SK-N-SH (cell line): ENCODE results near the gene KRTAP5-4. TPM values are rescaled to one million over a fixed set of nuclear protein-coding genes. Genes with fewer than 3 reads are reported as not detected.
"Not testable (repeated sequence)": the region's sequence is repeated elsewhere in the genome, so short reads cannot be mapped to it uniquely, and the experiment has no call there.

Source experiments
- CTCF ChIA-PET: fragments of 300-600, 350-600 bp; formaldehyde crosslinking; extraction: SDS; loops from one replicate; lab custom pipeline; 2021; lab: Yijun Ruan, JAX
- POLR2A ChIA-PET: fragments of 350-600 bp; sonication (Branson Sonifier 250); formaldehyde crosslinking; extraction: SDS; loops from one replicate; lab custom pipeline; 2020; ENCODE audit warnings: antibody characterized with exemption, inconsistent platforms; lab: Yijun Ruan, JAX
- DNase-seq: peaks from one replicate; pipeline ENCODE4 v3.0.0; 2012
- H2AFZ ChIP-seq: fragments of 200-600 bp; sonication (generic); 2 replicates; pipeline ENCODE4 v1.8.1; 2016; ENCODE audit warnings: antibody characterized with exemption, mild to moderate bottlenecking, low read depth
- H3F3A ChIP-seq: fragments of 200-600 bp; sonication (generic); replicated peaks from 2 replicates; pipeline ENCODE3; 2016; ENCODE audit warnings: antibody characterized with exemption, mild to moderate bottlenecking; ENCODE audit not compliant: insufficient read depth
- H3K27ac ChIP-seq, 2 experiments: fragments of 200-500 bp in 1 of 2; fragments of 200-600 bp in 1 of 2; sonication (Bioruptor generic) in 1 of 2; sonication (generic), shearing (Covaris generic) in 1 of 2; 2 replicates each; pipeline versions ENCODE4 v1.5.1 to v1.6.1; 2014 to 2016; ENCODE audit warnings: low read depth in 2 of 2, inconsistent platforms in 1 of 2, low read length in 1 of 2, mild to moderate bottlenecking in 1 of 2, mixed read lengths in 1 of 2
- H3K27me3 ChIP-seq: fragments of 200-600 bp; sonication (generic), shearing (Covaris generic); 2 replicates; pipeline ENCODE4 v1.6.1; 2016; ENCODE audit warnings: mixed run types; ENCODE audit not compliant: insufficient read depth
- H3K36me3 ChIP-seq, 2 experiments: fragments of 200-500 bp in 1 of 2; fragments of 200-600 bp in 1 of 2; sonication (Bioruptor generic) in 1 of 2; sonication (generic) in 1 of 2; replicated peaks in 1 of 2; 2 replicates each; pipeline versions ENCODE3 to v1.5.1; 2014 to 2016; ENCODE audit warnings: low read length in 1 of 2, mild to moderate bottlenecking in 1 of 2; ENCODE audit not compliant: insufficient read depth in 2 of 2, control insufficient read depth in 1 of 2
- H3K4me1 ChIP-seq, 2 experiments: fragments of 200-500 bp in 1 of 2; fragments of 200-600 bp in 1 of 2; sonication (Bioruptor generic) in 1 of 2; sonication (generic), shearing (Covaris generic) in 1 of 2; 2 replicates each; pipeline versions ENCODE4 v1.5.1 to v1.6.1; 2014 to 2016; ENCODE audit warnings: low read depth in 1 of 2, low read length in 1 of 2, mixed run types in 1 of 2; ENCODE audit not compliant: insufficient read depth in 2 of 2, control insufficient read depth in 1 of 2
- H3K4me2 ChIP-seq: fragments of 200-600 bp; sonication (generic), shearing (Covaris generic); 2 replicates; pipeline ENCODE4 v1.6.1; 2017; ENCODE audit warnings: mixed run types
- H3K4me3 ChIP-seq, 2 experiments: fragments of 200-500 bp in 1 of 2; fragments of 200-600 bp in 1 of 2; sonication (Bioruptor generic) in 1 of 2; sonication (generic), shearing (Covaris generic) in 1 of 2; 2 replicates each; pipeline versions ENCODE4 v1.5.1 to v1.8.1; 2014 to 2016; ENCODE audit warnings: low read depth in 2 of 2, inconsistent platforms in 1 of 2, low read length in 1 of 2, mild to moderate bottlenecking in 1 of 2, mixed read lengths in 1 of 2, moderate library complexity in 1 of 2
- H3K79me2 ChIP-seq: fragments of 200-600 bp; sonication (generic); 2 replicates; pipeline ENCODE4 v1.8.1; 2017; ENCODE audit warnings: mild to moderate bottlenecking; ENCODE audit not compliant: insufficient read depth
- H3K9ac ChIP-seq: fragments of 200-600 bp; sonication (generic); 2 replicates; pipeline ENCODE4 v1.6.1; 2017; ENCODE audit warnings: mixed run types
- H3K9me2 ChIP-seq: fragments of 200-600 bp; sonication (generic); 2 replicates; pipeline ENCODE4 v1.6.1; 2017; ENCODE audit warnings: mixed run types
- H3K9me3 ChIP-seq: fragments of 200-600 bp; sonication (generic); 2 replicates; pipeline ENCODE4 v1.6.1; 2017; ENCODE audit warnings: mixed run types, mild to moderate bottlenecking, moderate library complexity
- H4K20me1 ChIP-seq: fragments of 200-600 bp; sonication (generic); 2 replicates; pipeline ENCODE4 v1.6.1; 2017; ENCODE audit warnings: mild to moderate bottlenecking, mixed run types; ENCODE audit not compliant: insufficient read depth
- FOXM1 ChIP-seq: IDR thresholded peaks from 2 replicates; pipeline ENCODE4 v1.4.0; 2012; ENCODE audit warnings: low read depth, mild to moderate bottlenecking
- IRF3 ChIP-seq: fragments of 150-350 bp; IDR thresholded peaks from 2 replicates; pipeline ENCODE4 v1.6.1; 2016; ENCODE audit warnings: mild to moderate bottlenecking, low read depth, low read length
- RAD21 ChIP-seq: IDR thresholded peaks from 2 replicates; pipeline ENCODE4 v1.6.1; 2012; ENCODE audit warnings: mild to moderate bottlenecking, low read length
- USF1 ChIP-seq: IDR thresholded peaks from 2 replicates; pipeline ENCODE4 v1.4.0; 2012; ENCODE audit warnings: low read depth, borderline replicate concordance
- YY1 ChIP-seq: IDR thresholded peaks from 2 replicates; pipeline ENCODE4 v1.4.0; 2012; ENCODE audit warnings: low read depth, mild to moderate bottlenecking
- WGBS: methylation state at CpG from one replicate; pipeline ENCODE4 v1.1.6; 2017; ENCODE audit warnings: low lambda C conversion rate; 5-methylcytosine and 5-hydroxymethylcytosine counted together
- polyA plus RNA-seq, 3 experiments: library from polyadenylated mRNA; depleted of rRNA; stranded (reverse); fragments of >200 nt; gene quantifications; 2 replicates each; pipeline ENCODE4 v1.2.3, GENCODE V29; 2012

Gene KRTAP5-4
- polyA plus RNA-seq, 1 of the 3 experiments (the other 2 are of a cell fraction), result not detected

- DNase-seq, result no peak
- Histone ChIP-seq H3K9me2 (no peaks in the 10 kb centered on the region), H3K4me1 (no peaks in the 10 kb centered on the region), H3F3A (no peaks in the 10 kb centered on the region), H3K9ac (no peak overlapping the region), H3K4me2 (no peak overlapping the region), H4K20me1 (no peaks in the 10 kb centered on the region), H3K27ac (no peak overlapping the region), H3K36me3 (no peaks in the 10 kb centered on the region), H3K4me3 (no peak overlapping the region), H2AFZ (no peak overlapping the region), H3K79me2 (no peaks in the 10 kb centered on the region), H3K9me3 (no peaks in the 10 kb centered on the region), H3K27me3 (peaks cover 22% of the 10 kb centered on the region)
- 50% methylated on average over 5 of the region's 5 CpGs for WGBS
- CTCF ChIA-PET, result interaction anchor here (1.0 to 1.7 kb wide), 2 partner anchors 27 to 54 kb away, joined by 3 to 6 read pairs; no protein-coding TSS in a partner anchor
- POLR2A ChIA-PET, result no interaction called here
- TF ChIP-seq FOXM1 (no peak), RAD21 (no peak), YY1 (no peak), USF1 (no peak)
These were observed 21.3 kb downstream of the KRTAP5-4 start for GRCh38 chr11:1600626-1601025.

- Histone ChIP-seq H3K27ac (no peak overlapping the region), H3K79me2 (no peaks in the 10 kb centered on the region), H3K27me3 (peaks cover 22% of the 10 kb centered on the region), H3K4me1 (no peaks in the 10 kb centered on the region), H3K9me3 (no peaks in the 10 kb centered on the region), H4K20me1 (no peaks in the 10 kb centered on the region), H2AFZ (no peak overlapping the region), H3K4me2 (no peak overlapping the region), H3K9me2 (no peaks in the 10 kb centered on the region), H3K9ac (no peak overlapping the region), H3K4me3 (no peak overlapping the region), H3F3A (no peaks in the 10 kb centered on the region), H3K36me3 (no peaks in the 10 kb centered on the region)
- 30% methylated on average over 6 of the region's 6 CpGs for WGBS
- DNase-seq, result no peak
- no peak for TF ChIP-seq IRF3
- ChIA-PET POLR2A (no interaction called here), CTCF (interaction anchor here (1.2 to 3.9 kb wide), 4 partner anchors 24 to 52 kb away, joined by 4 to 45 read pairs (median 6); partner anchors contain the start of gene KRTAP5-5)
These were observed 23.1 kb downstream of the KRTAP5-4 start for GRCh38 chr11:1598816-1599215.

GRCh38 chr11:1598406-1598805, 23.5 kb downstream of the KRTAP5-4 start:
- H3K9me2 ChIP-seq, H3K9me3 ChIP-seq, H3F3A ChIP-seq, H3K4me3 ChIP-seq, POLR2A ChIA-PET, H3K27ac ChIP-seq, H2AFZ ChIP-seq, H3K9ac ChIP-seq, H4K20me1 ChIP-seq, H3K4me2 ChIP-seq, H3K4me1 ChIP-seq, H3K79me2 ChIP-seq, H3K36me3 ChIP-seq, DNase-seq: not testable (repeated sequence)
- 25% methylated on average over 3 of the region's 3 CpGs for WGBS
- CTCF ChIA-PET, result interaction anchor here (1.2 to 3.9 kb wide), 5 partner anchors 23 to 52 kb away, joined by 3 to 45 read pairs (median 5); partner anchors contain the start of gene KRTAP5-5
- H3K27me3 ChIP-seq, result peaks cover 22% of the 10 kb centered on the region
